HepG2 (cell line): ENCODE measurements around the gene NARF. TPM values are rescaled to one million over a fixed set of nuclear protein-coding genes. Genes with fewer than 3 reads are reported as not detected.

Experiments used
- ARNT2 ChIP-seq: sonication (generic); formaldehyde crosslinking; IDR thresholded peaks from 2 replicates; pipeline ENCODE4 v1.8.0; 2022; ENCODE audit warnings: mild to moderate bottlenecking, low read depth, missing genetic modification reagents, moderate library complexity
- CCAR2 ChIP-seq: fragments of 200-400 bp; formaldehyde crosslinking; optimal IDR thresholded peaks from 2 replicates; pipeline ENCODE3; 2018; ENCODE audit warnings: low read depth, mild to moderate bottlenecking, low read length, moderate library complexity
- CEBPB ChIP-seq: IDR thresholded peaks from 2 replicates; pipeline ENCODE4 v1.6.1; 2011; ENCODE audit warnings: low read depth, low read length, improper control_type of control experiment, borderline replicate concordance
- MAFG ChIP-seq: sonication (generic); formaldehyde crosslinking; IDR thresholded peaks from 2 replicates; pipeline ENCODE4 v1.5.1; 2020; ENCODE audit warnings: mild to moderate bottlenecking, missing genetic modification reagents
- SRSF4 ChIP-seq: fragments of 200-400 bp; formaldehyde crosslinking; IDR thresholded peaks from one replicate; pipeline ENCODE4 v1.6.1; 2018; ENCODE audit warnings: mild to moderate bottlenecking, low read depth, low read length, moderate library complexity; ENCODE audit not compliant: poor library complexity, severe bottlenecking
- XRCC5 ChIP-seq: fragments of 200-400 bp; formaldehyde crosslinking; optimal IDR thresholded peaks from 2 replicates; pipeline ENCODE3; 2017; ENCODE audit warnings: mild to moderate bottlenecking, low read length
- ZBTB3 ChIP-seq: sonication (generic); formaldehyde crosslinking; IDR thresholded peaks from 2 replicates; pipeline ENCODE4 v1.4.0; 2020; ENCODE audit warnings: low read depth, mild to moderate bottlenecking, moderate library complexity, missing genetic modification reagents, borderline replicate concordance
- ZFX ChIP-seq: sonication (generic); formaldehyde crosslinking; IDR thresholded peaks from 2 replicates; pipeline ENCODE4 v1.4.0; 2020; ENCODE audit warnings: mild to moderate bottlenecking, low read depth, missing genetic modification reagents, moderate library complexity
- ZIK1 ChIP-seq: sonication (generic); formaldehyde crosslinking; IDR thresholded peaks from 2 replicates; pipeline ENCODE4 v1.5.0; 2020; ENCODE audit warnings: mild to moderate bottlenecking, low read depth, missing genetic modification reagents, borderline replicate concordance
- ZNF253 ChIP-seq: sonication (generic); formaldehyde crosslinking; IDR thresholded peaks from 2 replicates; pipeline ENCODE4 v1.8.0; 2022; ENCODE audit warnings: mild to moderate bottlenecking, missing genetic modification reagents, borderline replicate concordance
- ZNF292 ChIP-seq: sonication (generic); formaldehyde crosslinking; IDR thresholded peaks from 2 replicates; pipeline ENCODE4 v1.8.1; 2022; ENCODE audit warnings: mild to moderate bottlenecking, low read depth, missing genetic modification reagents, borderline replicate concordance
- ZNF556 ChIP-seq: sonication (generic); formaldehyde crosslinking; IDR thresholded peaks from 2 replicates; pipeline ENCODE4 v1.4.0; 2020; ENCODE audit warnings: mild to moderate bottlenecking, missing genetic modification reagents, borderline replicate concordance
- ZNF558 ChIP-seq: sonication (generic); formaldehyde crosslinking; IDR thresholded peaks from 2 replicates; pipeline ENCODE4 v1.9.0; 2022; ENCODE audit warnings: mild to moderate bottlenecking, missing genetic modification reagents, borderline replicate concordance
- ZNF781 ChIP-seq: sonication (generic); formaldehyde crosslinking; IDR thresholded peaks from 2 replicates; pipeline ENCODE4 v1.5.1; 2020; ENCODE audit warnings: borderline replicate concordance, mild to moderate bottlenecking, missing genetic modification reagents; ENCODE audit errors: not compliant biosample characterization
- polyA plus RNA-seq, 8 experiments: library from polyadenylated mRNA; depleted of rRNA in 3 of 8; stranded (reverse) in 7 of 8; unstranded in 1 of 8; fragments of >200 nt; fragmentation: Illumina TruSeq in 4 of 8; extraction: Trizol in 4 of 8; gene quantifications; 2 replicates each; pipeline versions ENCODE4 v1.2.1 to v1.2.3, GENCODE V29; 2011 to 2016; ENCODE audit warnings: low read depth in 4 of 8, missing spikeins in 1 of 8, mixed read lengths in 1 of 8; ENCODE audit not compliant: insufficient read depth in 1 of 8
- total RNA-seq, 5 experiments: library from RNA; depleted of rRNA; stranded (reverse); fragments of >200 nt; fragmentation: Illumina TruSeq; extraction: Trizol; gene quantifications; 2 replicates each; pipeline ENCODE4 v1.2.3, GENCODE V29; 2016; ENCODE audit warnings: low read depth in 1 of 5
- TF ChIP-seq, protein P1 (sequence below): sonication (generic); formaldehyde crosslinking; IDR thresholded peaks from 2 replicates; pipeline ENCODE4 v1.4.0; 2020; ENCODE audit warnings: low read depth, missing genetic modification reagents
- TF ChIP-seq, protein P2 (sequence below), 2 experiments: sonication (generic) in 1 of 2; formaldehyde crosslinking in 1 of 2; IDR thresholded peaks; 2 replicates each; pipeline versions ENCODE4 v1.6.1 to v1.9.0; 2014 to 2022; ENCODE audit warnings: antibody characterized with exemption in 1 of 2, borderline replicate concordance in 1 of 2, inconsistent platforms in 1 of 2, low read depth in 1 of 2, missing genetic modification reagents in 1 of 2

NARF gene
- total and polyA plus RNA-seq, 2 of the 13 experiments (the other 11 are each of a cell fraction or from before 2014, with no cell fraction given): 61.1 to 144 TPM

DNA sequence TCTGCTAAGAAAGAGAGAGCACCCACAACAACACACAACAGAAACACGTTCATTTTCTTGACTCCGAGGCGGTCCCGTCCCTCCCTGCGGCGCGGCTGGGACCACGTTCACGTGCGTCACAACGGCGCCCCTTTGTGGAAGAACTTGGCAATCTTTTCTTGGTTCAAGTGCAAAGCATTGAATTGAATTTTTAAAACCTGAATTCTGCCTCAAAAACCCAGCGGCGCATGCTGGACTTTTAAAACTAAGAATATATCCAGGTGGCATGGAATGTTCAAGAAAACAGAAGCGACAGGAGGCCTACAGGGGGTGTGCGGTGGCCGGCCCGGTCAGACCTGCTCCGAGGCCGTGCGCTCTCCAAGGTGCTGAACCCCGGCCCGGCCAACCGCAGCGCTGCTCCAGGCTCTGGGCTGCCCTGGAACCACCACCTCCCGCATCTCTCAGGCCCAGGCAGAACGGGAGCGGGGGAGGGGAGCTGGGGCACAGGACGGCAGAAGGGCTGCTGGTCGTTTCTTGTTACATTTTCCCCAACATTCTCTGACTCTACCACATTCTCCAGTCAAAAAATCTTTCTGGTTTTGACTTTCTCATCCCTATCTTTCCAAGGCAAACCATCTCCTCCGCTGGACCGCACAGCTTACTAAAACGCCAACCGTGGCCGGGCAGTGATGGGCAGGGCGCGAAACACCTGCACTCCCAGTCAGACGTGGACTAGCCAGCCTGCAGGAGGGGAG lies 43.8 kb upstream of the NARF start (continued):
- TF ChIP-seq ZFX (CRISPR knock-in tag): peak; percentile 56
- peak; percentile 99 for TF ChIP-seq ZNF781 (CRISPR knock-in tag)
- TF ChIP-seq XRCC5: peak; percentile 94
- peak; percentile 90; the same call in 1 of the 2 replicates for TF ChIP-seq ZIK1
- no peak for TF ChIP-seq ZNF556 (CRISPR knock-in tag)
- peak; percentile 98; the same call in 1 of the 2 replicates for TF ChIP-seq ZNF558 (CRISPR knock-in tag)
- TF ChIP-seq, protein P1, sequence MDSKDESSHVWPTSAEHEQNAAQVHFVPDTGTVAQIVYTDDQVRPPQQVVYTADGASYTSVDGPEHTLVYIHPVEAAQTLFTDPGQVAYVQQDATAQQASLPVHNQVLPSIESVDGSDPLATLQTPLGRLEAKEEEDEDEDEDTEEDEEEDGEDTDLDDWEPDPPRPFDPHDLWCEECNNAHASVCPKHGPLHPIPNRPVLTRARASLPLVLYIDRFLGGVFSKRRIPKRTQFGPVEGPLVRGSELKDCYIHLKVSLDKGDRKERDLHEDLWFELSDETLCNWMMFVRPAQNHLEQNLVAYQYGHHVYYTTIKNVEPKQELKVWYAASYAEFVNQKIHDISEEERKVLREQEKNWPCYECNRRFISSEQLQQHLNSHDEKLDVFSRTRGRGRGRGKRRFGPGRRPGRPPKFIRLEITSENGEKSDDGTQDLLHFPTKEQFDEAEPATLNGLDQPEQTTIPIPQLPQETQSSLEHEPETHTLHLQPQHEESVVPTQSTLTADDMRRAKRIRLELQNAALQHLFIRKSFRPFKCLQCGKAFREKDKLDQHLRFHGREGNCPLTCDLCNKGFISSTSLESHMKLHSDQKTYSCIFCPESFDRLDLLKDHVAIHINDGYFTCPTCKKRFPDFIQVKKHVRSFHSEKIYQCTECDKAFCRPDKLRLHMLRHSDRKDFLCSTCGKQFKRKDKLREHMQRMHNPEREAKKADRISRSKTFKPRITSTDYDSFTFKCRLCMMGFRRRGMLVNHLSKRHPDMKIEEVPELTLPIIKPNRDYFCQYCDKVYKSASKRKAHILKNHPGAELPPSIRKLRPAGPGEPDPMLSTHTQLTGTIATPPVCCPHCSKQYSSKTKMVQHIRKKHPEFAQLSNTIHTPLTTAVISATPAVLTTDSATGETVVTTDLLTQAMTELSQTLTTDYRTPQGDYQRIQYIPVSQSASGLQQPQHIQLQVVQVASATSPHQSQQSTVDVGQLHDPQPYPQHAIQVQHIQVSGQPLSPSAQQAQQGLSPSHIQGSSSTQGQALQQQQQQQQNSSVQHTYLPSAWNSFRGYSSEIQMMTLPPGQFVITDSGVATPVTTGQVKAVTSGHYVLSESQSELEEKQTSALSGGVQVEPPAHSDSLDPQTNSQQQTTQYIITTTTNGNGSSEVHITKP (CRISPR knock-in tag): peak; percentile 70; the same call in 1 of the 2 replicates
- TF ChIP-seq, protein P2, sequence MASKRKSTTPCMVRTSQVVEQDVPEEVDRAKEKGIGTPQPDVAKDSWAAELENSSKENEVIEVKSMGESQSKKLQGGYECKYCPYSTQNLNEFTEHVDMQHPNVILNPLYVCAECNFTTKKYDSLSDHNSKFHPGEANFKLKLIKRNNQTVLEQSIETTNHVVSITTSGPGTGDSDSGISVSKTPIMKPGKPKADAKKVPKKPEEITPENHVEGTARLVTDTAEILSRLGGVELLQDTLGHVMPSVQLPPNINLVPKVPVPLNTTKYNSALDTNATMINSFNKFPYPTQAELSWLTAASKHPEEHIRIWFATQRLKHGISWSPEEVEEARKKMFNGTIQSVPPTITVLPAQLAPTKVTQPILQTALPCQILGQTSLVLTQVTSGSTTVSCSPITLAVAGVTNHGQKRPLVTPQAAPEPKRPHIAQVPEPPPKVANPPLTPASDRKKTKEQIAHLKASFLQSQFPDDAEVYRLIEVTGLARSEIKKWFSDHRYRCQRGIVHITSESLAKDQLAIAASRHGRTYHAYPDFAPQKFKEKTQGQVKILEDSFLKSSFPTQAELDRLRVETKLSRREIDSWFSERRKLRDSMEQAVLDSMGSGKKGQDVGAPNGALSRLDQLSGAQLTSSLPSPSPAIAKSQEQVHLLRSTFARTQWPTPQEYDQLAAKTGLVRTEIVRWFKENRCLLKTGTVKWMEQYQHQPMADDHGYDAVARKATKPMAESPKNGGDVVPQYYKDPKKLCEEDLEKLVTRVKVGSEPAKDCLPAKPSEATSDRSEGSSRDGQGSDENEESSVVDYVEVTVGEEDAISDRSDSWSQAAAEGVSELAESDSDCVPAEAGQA (IDR thresholded peaks at IDR 0.05; ENCODE audit: low read depth): no peak
- TF ChIP-seq, protein P2 (CRISPR knock-in tag; IDR thresholded peaks at IDR 0.05; ENCODE audit: borderline replicate concordance): peak; percentile 97
- no peak for TF ChIP-seq SRSF4
- TF ChIP-seq MAFG (CRISPR knock-in tag): no peak
- TF ChIP-seq ZNF292 (CRISPR knock-in tag): 0 out of 2 replicates have a peak, but pooled peaks have one; percentile 23
- peak; percentile 92 for TF ChIP-seq ARNT2
- TF ChIP-seq CEBPB: no peak
- no peak for TF ChIP-seq ZBTB3 (CRISPR knock-in tag)
- TF ChIP-seq ZNF253 (CRISPR knock-in tag): peak; percentile 87; the same call in 1 of the 2 replicates
- no peak for TF ChIP-seq CCAR2
